Naive B cell (primary cell): ENCODE results near the gene ZNF740. TPM values are rescaled to one million over a fixed set of nuclear protein-coding genes. Genes with fewer than 3 reads are reported as not detected.
"Not testable (repeated sequence)": the region's sequence is repeated elsewhere in the genome, so short reads cannot be mapped to it uniquely, and the experiment has no call there.

ENCODE experiments used
- ATAC-seq, 2 donors: fragments of 150-1000 bp; cut with Tn5 transposase; 2 replicates each; pipeline ENCODE4 v1.10.0; 2021; ENCODE audit warnings: low read depth in 2 of 2, mild to moderate bottlenecking in 2 of 2, moderate library complexity in 2 of 2
- DNase-seq: peaks from one replicate; pipeline ENCODE4 v3.0.0; 2022
- H3K27ac Mint-ChIP-seq, 6 donors: one replicate each; pipeline ENCODE4 v1.8.0; 2020 to 2022; ENCODE audit warnings: mild to moderate bottlenecking in 6 of 6, mixed read lengths in 6 of 6, moderate library complexity in 5 of 6, inconsistent platforms in 2 of 6
- H3K27me3 Mint-ChIP-seq, 3 donors: one replicate each; pipeline ENCODE4 v1.8.0; 2021 to 2022; ENCODE audit warnings: mixed read lengths in 3 of 3, mild to moderate bottlenecking in 1 of 3
- H3K36me3 Mint-ChIP-seq, 2 donors: one replicate each; pipeline ENCODE4 v1.8.0; 2020 to 2022; ENCODE audit warnings: mixed read lengths in 2 of 2, inconsistent platforms in 1 of 2, mild to moderate bottlenecking in 1 of 2
- H3K4me1 Mint-ChIP-seq, 3 donors: one replicate each; pipeline ENCODE4 v1.8.0; 2020 to 2022; ENCODE audit warnings: mixed read lengths in 3 of 3, inconsistent platforms in 1 of 3, mild to moderate bottlenecking in 1 of 3, moderate library complexity in 1 of 3
- H3K4me3 Mint-ChIP-seq, 8 donors: one replicate each; pipeline ENCODE4 v1.8.0; 2020 to 2022; ENCODE audit warnings: mild to moderate bottlenecking in 8 of 8, mixed read lengths in 8 of 8, moderate library complexity in 8 of 8, inconsistent platforms in 2 of 8
- H3K9me3 Mint-ChIP-seq, 7 donors: one replicate each; pipeline ENCODE4 v1.8.0; 2020 to 2022; ENCODE audit warnings: mixed read lengths in 7 of 7, mild to moderate bottlenecking in 5 of 7, inconsistent platforms in 2 of 7, moderate library complexity in 1 of 7
- polyA plus RNA-seq, 6 donors: library from polyadenylated mRNA; unstranded; fragments of 300-500 nt; fragmentation: Illumina TruSeq; gene quantifications; one replicate each; pipeline ENCODE4 v1.2.3, GENCODE V29; 2021; ENCODE audit warnings: low read depth in 6 of 6

ZNF740 gene
- polyA plus RNA-seq, 6 donors from 2014 or later = 1.8 to 6.0 (median 4.2) TPM

DNA sequence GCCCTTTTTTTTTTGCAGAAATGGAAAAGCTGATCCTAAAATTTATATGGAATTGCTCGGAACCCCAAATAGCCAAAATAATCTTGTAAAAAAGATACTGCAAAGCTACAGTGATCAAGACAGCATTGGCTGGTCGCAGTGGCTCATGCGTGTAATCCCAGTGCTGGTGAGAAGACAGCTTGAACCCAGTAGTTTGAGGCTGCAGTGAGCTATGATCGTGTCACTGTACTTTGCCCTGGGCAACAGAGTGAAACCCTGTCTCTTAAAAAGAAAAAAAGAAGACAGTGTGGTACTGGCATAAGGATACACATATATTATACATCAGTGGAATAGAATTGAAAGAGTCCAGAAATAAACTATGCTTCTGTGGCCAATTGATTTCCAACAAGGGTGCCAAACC is 21.1 kb downstream of the ZNF740 start:
- DNase-seq (no peak), ATAC-seq (no peak)
- Mint-ChIP-seq H3K4me3 (peak overlapping the region in 4 of 8 donors; percentile 32 to 89 (median 62)), H3K9me3 (no peaks in the 10 kb centered on the region), H3K27me3 (no peaks in the 10 kb centered on the region), H3K27ac (peak overlapping the region in 1 of 6 donors; percentile 78), H3K4me1 (peaks cover 53 to 82% (median 54%) of the 10 kb centered on the region in 3 donors), H3K36me3 (peaks cover 0 to 5% of the 10 kb centered on the region in 2 donors)

DNA sequence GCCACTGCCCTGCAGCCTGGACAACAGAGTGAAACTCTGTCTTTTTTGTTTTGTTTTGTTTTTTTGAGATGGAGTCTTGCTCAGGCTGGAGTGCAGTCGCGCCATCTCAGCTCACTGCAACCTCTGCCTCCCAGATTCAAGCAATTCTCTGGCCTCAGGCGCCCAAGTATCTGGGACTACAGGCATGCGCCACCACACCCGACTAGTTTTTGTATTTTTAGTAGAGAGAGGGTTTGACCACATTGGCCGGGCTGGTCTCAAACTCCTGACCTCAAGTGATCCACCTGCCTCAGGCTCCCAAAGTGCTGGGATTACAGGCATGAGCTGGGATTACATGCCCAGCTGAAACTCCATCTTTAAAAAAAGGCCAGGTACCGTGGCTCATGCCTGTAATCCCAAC is 21.8 kb downstream of the ZNF740 start:
- H3K4me1 Mint-ChIP-seq = peaks cover 56 to 82% (median 61%) of the 10 kb centered on the region in 3 donors
- DNase-seq, H3K36me3 Mint-ChIP-seq, H3K9me3 Mint-ChIP-seq, H3K27ac Mint-ChIP-seq, ATAC-seq, H3K27me3 Mint-ChIP-seq, H3K4me3 Mint-ChIP-seq: not testable (repeated sequence)

DNA sequence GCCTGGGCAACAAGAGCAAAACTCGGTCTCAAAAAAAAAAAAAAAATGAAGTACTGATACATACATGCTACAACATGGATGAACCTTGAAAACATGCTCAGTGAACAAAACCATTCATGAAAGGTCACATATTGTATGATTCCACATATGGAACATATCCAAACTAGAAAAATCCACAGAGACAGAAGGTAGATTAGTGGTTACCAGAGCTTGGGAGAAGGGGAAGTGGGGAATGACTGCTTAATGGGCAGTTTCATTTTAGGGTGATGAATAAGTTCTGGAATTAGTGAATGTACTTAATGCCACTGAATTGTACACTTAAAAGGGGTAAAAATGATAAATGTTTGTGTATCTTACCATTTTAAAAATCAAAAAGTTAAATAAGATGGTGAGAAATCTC is 23.8 kb downstream of the ZNF740 start:
- ATAC-seq (no peak), DNase-seq (no peak)
- peaks cover 57 to 84% (median 64%) of the 10 kb centered on the region in 3 donors for H3K4me1 Mint-ChIP-seq
- peaks cover 0 to 6% of the 10 kb centered on the region in 2 donors for H3K36me3 Mint-ChIP-seq
- peak overlapping the region in 5 of 8 donors; percentile 24 to 98 (median 56) for H3K4me3 Mint-ChIP-seq
- H3K9me3 Mint-ChIP-seq = no peaks in the 10 kb centered on the region
- H3K27me3 Mint-ChIP-seq = no peaks in the 10 kb centered on the region
- H3K27ac Mint-ChIP-seq = peak overlapping the region in 1 of 6 donors; percentile 41

DNA sequence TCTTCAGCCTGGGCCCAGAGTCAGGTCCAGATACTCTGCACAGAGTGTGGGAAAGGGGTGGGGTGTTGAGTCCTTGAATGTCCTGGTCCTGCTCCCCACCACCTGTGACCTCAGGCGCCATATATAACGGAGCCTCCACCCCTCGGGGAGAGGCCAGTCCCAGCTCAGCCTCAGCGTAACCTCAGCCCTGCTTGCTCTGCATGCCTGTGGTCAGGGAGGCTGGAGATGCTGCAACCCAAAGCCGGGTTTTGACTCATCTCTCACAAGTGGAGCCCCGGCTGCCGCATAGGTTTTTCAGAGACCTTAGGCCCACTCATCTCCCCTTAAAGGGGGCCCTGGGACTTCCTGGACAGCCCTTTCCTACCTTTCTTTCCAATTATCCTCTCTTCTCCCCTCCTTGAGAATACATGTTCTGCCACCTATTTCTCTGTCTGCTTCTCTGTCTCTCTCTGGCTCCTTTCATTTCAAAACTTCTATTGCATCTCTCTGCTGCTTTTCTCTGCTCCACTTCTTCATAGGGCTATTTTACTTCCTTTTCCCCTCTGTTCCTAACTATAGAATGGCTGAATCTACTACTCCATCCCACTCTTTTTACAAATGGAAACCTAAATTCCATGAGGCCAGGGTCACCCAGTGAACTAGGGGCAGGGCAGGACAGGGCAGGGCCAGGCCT is 25.4 kb downstream of the ZNF740 start:
- peaks cover 0 to 6% of the 10 kb centered on the region in 2 donors for H3K36me3 Mint-ChIP-seq
- peak overlapping the region; percentile 31 to 95 (median 82) for H3K27ac Mint-ChIP-seq
- ATAC-seq (no peak), DNase-seq (no peak)
- H3K4me3 Mint-ChIP-seq = peak overlapping the region; percentile 82 to 98 (median 91)
- peaks cover 47 to 85% (median 51%) of the 10 kb centered on the region in 3 donors for H3K4me1 Mint-ChIP-seq
- no peaks in the 10 kb centered on the region for H3K9me3 Mint-ChIP-seq
- no peaks in the 10 kb centered on the region for H3K27me3 Mint-ChIP-seq

DNA sequence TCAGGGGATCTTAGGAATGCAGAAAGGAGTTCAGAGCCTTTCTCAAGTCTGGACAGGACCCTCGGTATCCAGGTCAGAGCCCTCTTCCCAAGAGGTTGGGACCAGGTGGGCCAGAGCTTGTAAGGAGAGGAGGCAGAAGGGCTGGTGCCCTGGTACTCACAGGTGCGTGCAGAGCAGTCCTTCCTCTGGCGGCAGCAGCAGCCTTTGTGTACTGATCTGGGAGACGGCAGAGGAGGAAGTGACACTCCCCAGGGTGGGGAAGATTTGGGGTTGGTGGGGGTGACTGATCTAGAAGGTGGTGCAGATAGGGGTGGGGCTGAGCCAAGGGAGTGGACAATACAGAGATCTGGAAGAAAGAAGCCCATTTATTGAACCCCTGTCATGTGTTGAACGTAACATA is 26.5 kb downstream of the ZNF740 start, which contains the start of gene ITGB7:
TSS of gene ITGB7 (minus strand) at position 210 of the 400 bp plus-strand sequence. CDS start 6,808 bp downstream, outside the sequence.
- Mint-ChIP-seq H3K27ac (peak within 1 kb of the TSS; percentile 64 to 97 (median 94)), H3K36me3 (peaks cover 0 to 6% of the 10 kb centered on the region in 2 donors), H3K4me3 (peak within 1 kb of the TSS; percentile 91 to 99 (median 96)), H3K4me1 (peaks cover 46 to 83% (median 50%) of the 10 kb centered on the region in 3 donors), H3K9me3 (no peaks in the 10 kb centered on the region), H3K27me3 (no peaks in the 10 kb centered on the region)
- DNase-seq (peak; percentile 73), ATAC-seq (peak; percentile 93)

DNA sequence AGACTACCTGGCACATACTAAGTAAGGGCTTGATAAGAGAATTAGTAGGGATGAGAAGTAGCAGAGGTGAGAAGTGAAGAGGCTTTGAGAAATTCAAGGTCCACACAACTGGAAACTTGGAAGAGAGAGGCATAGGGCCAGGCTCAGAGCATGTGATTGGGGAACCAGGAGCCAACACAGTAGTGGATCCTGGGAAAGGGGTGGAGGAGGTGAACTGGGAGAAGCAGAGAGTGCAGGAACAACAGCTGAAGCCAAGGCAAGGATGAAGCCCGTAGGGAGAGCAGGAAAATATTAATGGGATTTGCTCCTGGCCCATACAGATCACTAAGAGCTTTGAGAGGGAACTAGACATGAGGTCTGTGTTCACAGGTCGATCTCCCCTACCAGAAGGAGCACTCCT is 27.9 kb downstream of the ZNF740 start:
- H3K27ac Mint-ChIP-seq = peak overlapping the region; percentile 52 to 98 (median 94)
- peaks cover 52 to 83% (median 58%) of the 10 kb centered on the region in 3 donors for H3K4me1 Mint-ChIP-seq

DNA sequence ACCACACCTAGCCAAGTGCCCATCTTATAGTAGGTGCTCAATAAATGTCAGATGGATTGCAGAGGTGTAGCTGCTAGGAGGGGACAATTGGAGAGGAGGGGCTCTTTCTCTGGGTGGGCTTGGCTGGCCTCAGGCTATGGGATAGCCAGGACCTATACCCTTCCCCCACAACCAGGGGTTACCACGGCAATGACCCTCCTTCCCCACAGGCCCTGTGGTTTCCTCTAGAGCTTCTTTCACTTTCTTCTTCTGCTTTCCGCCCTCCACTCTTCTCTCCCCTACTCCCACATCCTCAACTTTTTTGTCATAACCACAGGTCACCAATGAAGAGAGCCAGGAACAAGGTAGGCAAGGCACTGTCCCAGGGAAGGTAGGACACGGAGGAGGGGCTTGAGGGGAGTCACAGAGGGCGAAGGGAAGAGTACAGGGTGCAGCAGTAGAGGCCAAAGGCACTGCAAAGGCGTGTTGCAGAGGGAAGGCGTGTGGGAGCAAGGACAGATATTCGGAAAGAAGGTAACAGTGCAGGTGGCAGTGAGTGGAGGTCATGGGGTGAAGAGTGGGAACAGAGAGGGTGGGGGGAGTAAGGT is 28.4 kb downstream of the ZNF740 start:
- ATAC-seq = peak; percentile 57 to 64
- peak; percentile 62 for DNase-seq
- H3K36me3 Mint-ChIP-seq = peaks cover 0 to 6% of the 10 kb centered on the region in 2 donors
- H3K4me1 Mint-ChIP-seq = peaks cover 55 to 85% (median 63%) of the 10 kb centered on the region in 3 donors
- no peaks in the 10 kb centered on the region for H3K9me3 Mint-ChIP-seq
- H3K4me3 Mint-ChIP-seq = peak overlapping the region; percentile 85 to 99 (median 97)
- H3K27ac Mint-ChIP-seq = peak overlapping the region; percentile 52 to 98 (median 94)
- no peaks in the 10 kb centered on the region for H3K27me3 Mint-ChIP-seq

More for the DNA sequence above, 27.9 kb downstream of the ZNF740 start:
- Mint-ChIP-seq H3K4me3 (peak overlapping the region; percentile 85 to 99 (median 97)), H3K9me3 (no peaks in the 10 kb centered on the region), H3K36me3 (peaks cover 0 to 6% of the 10 kb centered on the region in 2 donors), H3K27me3 (no peaks in the 10 kb centered on the region)
- ATAC-seq = no peak
- no peak for DNase-seq

DNA sequence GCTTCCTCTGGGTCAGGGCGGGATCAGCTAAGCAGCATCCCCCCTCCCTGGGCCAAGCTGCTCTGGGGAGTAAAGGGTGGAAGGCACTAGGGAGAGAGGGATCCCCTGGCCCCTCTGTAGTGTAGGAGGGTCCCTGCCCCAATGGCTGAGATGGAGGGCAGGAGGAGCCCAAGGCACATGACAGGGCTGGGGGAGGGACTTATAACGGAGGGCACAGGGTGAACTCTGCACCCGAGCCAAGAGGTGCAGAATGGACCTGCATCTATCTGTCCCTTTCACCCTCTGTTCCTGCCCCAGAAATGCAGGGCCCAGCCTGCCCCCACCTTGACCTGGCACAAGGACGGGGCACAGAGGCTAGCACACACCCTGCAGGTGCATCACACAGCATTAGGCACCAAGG is 30.3 kb downstream of the ZNF740 start:
- H3K9me3 Mint-ChIP-seq = no peaks in the 10 kb centered on the region
- ATAC-seq (no peak), DNase-seq (no peak)
- H3K4me3 Mint-ChIP-seq = peak overlapping the region in 2 of 8 donors; percentile 24 to 51
- H3K27me3 Mint-ChIP-seq = no peaks in the 10 kb centered on the region
- peaks cover 62 to 87% (median 72%) of the 10 kb centered on the region in 3 donors for H3K4me1 Mint-ChIP-seq
- peak overlapping the region in 1 of 6 donors; percentile 65 for H3K27ac Mint-ChIP-seq
- peaks cover 0 to 6% of the 10 kb centered on the region in 2 donors for H3K36me3 Mint-ChIP-seq

DNA sequence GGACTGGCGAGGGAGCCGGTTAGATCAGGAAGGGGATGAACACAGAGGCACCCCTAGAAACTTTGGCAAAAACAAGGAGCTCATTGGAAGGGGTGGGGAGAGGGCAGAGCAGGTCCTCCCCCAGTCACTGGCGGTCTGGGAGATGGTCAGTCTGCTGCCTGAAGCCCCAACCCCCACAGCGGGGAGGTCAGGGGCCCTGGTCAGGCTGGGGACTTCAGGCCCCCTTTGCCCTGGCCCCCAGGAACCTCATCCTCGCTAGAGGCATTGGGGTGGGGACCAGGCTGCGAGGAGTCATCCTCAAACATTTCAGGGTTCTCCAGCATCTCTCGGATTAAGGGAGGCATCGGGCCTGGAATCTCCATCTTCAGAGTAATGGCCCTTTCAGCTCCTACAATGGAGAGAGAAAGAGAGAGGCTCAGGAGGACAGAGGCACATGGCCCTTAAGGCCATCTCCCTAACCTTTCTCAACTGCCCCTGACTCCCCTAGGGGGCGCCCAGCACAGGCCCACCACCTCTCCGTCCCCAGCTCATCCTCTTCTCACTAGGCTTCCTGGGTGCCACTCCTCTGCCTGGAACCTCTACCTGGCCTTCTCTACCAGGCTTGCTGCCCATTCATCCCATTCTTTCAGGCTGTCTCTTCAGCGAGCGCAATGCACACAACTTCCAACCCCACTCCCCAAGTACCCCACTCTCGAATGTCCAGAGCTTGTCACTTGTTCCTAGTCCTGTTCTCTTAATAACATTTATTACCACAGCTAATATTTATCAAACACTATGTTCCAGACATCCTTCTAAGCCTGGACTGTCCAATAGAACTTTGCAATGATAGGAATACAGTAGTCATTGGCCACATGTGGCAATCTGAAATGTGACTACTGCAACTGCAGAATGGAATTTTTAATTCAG is 31.2 kb downstream of the ZNF740 start:
- H3K9me3 Mint-ChIP-seq = no peaks in the 10 kb centered on the region
- peaks cover 0 to 6% of the 10 kb centered on the region in 2 donors for H3K36me3 Mint-ChIP-seq
- no peak for ATAC-seq
- H3K4me3 Mint-ChIP-seq = peak overlapping the region in 3 of 8 donors; percentile 16 to 69 (median 45)
- H3K27me3 Mint-ChIP-seq = no peaks in the 10 kb centered on the region
- H3K27ac Mint-ChIP-seq = peak overlapping the region in 2 of 6 donors; percentile 16 to 47
- DNase-seq = no peak
- H3K4me1 Mint-ChIP-seq = peaks cover 62 to 87% (median 72%) of the 10 kb centered on the region in 3 donors

DNA sequence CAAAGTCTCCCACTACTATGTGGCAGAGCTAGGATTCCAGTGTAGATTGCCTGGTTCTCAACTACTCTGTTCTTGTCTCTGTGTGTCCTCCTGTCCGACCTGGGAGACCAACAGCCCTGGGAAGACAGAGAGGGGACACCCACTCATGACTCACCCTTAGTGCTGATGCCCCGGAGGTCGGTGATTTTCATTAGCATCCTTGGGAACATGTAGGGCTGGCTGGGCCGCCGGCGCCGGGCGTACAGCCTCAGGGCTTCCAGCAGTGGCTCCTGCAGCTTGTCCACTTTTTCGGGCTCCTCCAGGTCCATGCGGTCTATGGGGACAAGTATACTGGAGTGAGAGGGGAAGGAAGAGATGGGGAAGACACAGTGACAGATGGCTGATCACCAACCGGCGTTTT is 32.4 kb downstream of the ZNF740 start:
- Mint-ChIP-seq H3K27ac (peak overlapping the region in 2 of 6 donors; percentile 76 to 84), H3K36me3 (peaks cover 0 to 6% of the 10 kb centered on the region in 2 donors), H3K9me3 (no peaks in the 10 kb centered on the region), H3K27me3 (no peaks in the 10 kb centered on the region), H3K4me3 (peak overlapping the region in 1 of 8 donors; percentile 16), H3K4me1 (peaks cover 62 to 89% (median 73%) of the 10 kb centered on the region in 3 donors)
- ATAC-seq (no peak), DNase-seq (no peak)

DNA sequence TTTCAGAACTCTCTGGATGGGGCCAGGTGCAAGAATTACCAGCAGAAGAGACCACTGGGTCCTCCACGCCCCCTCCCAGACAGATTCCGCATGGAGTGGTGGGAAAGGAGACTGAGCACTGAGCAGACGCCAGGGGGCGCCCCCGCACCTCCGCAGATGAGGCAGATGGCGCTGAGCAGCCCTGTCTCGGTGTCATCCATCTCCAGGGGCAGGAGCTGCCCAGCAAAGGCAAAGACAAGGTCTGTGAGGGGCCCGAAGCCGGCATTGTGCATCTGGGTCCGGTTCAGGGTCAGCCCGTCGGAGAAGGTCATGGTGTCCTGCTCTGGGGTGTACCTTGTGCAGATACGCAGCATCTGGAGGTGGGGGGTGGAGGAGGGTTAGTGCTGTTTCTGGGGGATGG is 32.8 kb downstream of the ZNF740 start:
- Mint-ChIP-seq H3K4me3 (peak overlapping the region in 3 of 8 donors; percentile 8 to 65 (median 31)), H3K9me3 (no peaks in the 10 kb centered on the region), H3K4me1 (peaks cover 62 to 89% (median 73%) of the 10 kb centered on the region in 3 donors), H3K27ac (peak overlapping the region in 3 of 6 donors; percentile 65 to 84 (median 76)), H3K27me3 (no peaks in the 10 kb centered on the region), H3K36me3 (peaks cover 0 to 6% of the 10 kb centered on the region in 2 donors)
- peak; percentile 74 to 82 for ATAC-seq
- DNase-seq = peak; percentile 78

DNA sequence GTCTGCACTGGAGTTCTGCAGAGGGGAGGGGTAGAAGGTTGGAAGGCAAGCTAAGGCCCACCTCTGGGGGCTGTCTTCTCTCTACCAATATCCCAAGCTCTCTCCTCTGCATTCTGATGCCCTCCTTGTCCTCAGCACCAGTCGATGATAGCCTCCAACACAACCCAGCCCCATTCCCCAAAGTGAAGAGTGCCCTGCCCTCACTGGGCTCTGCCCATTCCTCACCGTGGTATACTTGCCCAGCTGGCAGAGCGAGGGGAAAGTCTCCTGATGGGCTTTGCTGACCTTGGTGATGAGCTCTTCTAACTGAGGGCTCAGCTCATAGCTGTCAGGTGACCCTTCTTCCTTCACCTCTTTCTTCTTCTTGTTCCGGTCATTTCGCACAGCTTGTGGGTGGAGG is 33.7 kb downstream of the ZNF740 start:
- no peaks in the 10 kb centered on the region for H3K9me3 Mint-ChIP-seq
- ATAC-seq = no peak

More for the DNA sequence above, 33.7 kb downstream of the ZNF740 start:
- Mint-ChIP-seq H3K27ac (peak overlapping the region in 2 of 6 donors; percentile 16 to 84), H3K27me3 (no peaks in the 10 kb centered on the region), H3K4me1 (peaks cover 60 to 86% (median 69%) of the 10 kb centered on the region in 3 donors), H3K36me3 (peaks cover 0 to 1% of the 10 kb centered on the region in 2 donors), H3K4me3 (peak overlapping the region in 1 of 8 donors; percentile 35)
- no peak for DNase-seq
